ENCODE results near the gene RNF123. TPM values are rescaled to one million over a fixed set of nuclear protein-coding genes. Genes with fewer than 3 reads are reported as not detected.
"Not testable (repeated sequence)": the region's sequence is repeated elsewhere in the genome, so short reads cannot be mapped to it uniquely, and the experiment has no call there.

Gene RNF123
- total and polyA plus RNA-seq, 2 donors (not counting 1 experiment from before 2014, with no cell fraction given): 51.8 to 69.0 TPM

- H3K4me1 Mint-ChIP-seq: peaks cover 38% of the 10 kb centered on the region
- DNase-seq; H3K4me3 ChIP-seq (ENCODE audit: control extremely low read depth in 1 of 5, extremely low read depth in 1 of 5, insufficient read depth in 1 of 5, low read depth in 2 of 5, low read length in 4 of 5); ATAC-seq (ENCODE audit: low read depth); H4K20me1 ChIP-seq (ENCODE audit: control insufficient read depth, insufficient read depth, low read length, poor library complexity, severe bottlenecking); H3K9me3 ChIP-seq (ENCODE audit: control extremely low read depth in 1 of 3, control insufficient read depth in 2 of 3, insufficient read depth in 1 of 3, low read length in 2 of 3); H3K27ac ChIP-seq (ENCODE audit: low read length in 2 of 2); H2AFZ ChIP-seq (ENCODE audit: insufficient read depth, low read depth, low read length, poor library complexity, severe bottlenecking); H3K27me3 Mint-ChIP-seq; H3K9me3 Mint-ChIP-seq (ENCODE audit: insufficient read depth); CTCF ChIA-PET; H3K9ac ChIP-seq (ENCODE audit: low read length); H3K4me2 ChIP-seq (replicated peaks; ENCODE audit: low read depth, low read length, poor library complexity, severe bottlenecking); intact Hi-C loops (cut with micrococcal nuclease); H3K27ac Mint-ChIP-seq; POLR2A ChIA-PET: not testable (repeated sequence)
- Histone ChIP-seq H3K27me3 (replicated peaks in 1 of 4; ENCODE audit: control extremely low read depth in 1 of 4, control insufficient read depth in 3 of 4, insufficient read depth in 4 of 4, low read length in 3 of 4) (peaks cover 0 to 13% (median 0%) of the 10 kb centered on the region in 4 experiments), H3K79me2 (ENCODE audit: control insufficient read depth, insufficient read depth, low read length) (peaks cover 21% of the 10 kb centered on the region), H3K4me1 (ENCODE audit: control insufficient read depth in 2 of 2, insufficient read depth in 2 of 2, low read length in 2 of 2) (peaks cover 16 to 38% of the 10 kb centered on the region in 2 donors), H3K36me3 (replicated peaks in 1 of 2; ENCODE audit: control extremely low read depth in 1 of 2, control insufficient read depth in 1 of 2, extremely low read depth in 1 of 2, insufficient read depth in 2 of 2, low read length in 1 of 2) (peaks cover 0 to 10% of the 10 kb centered on the region in 2 experiments)
- 97% methylated on average over 11 of the region's 12 CpGs for WGBS (ENCODE audit: insufficient coverage)
- H3K4me3 Mint-ChIP-seq: peak overlapping the region; percentile 97
Measured at GRCh38 chr3:49687424-49687795, 1.9 kb upstream of the RNF123 start.

- Histone ChIP-seq H2AFZ (ENCODE audit: insufficient read depth, low read depth, low read length, poor library complexity, severe bottlenecking) (peak overlapping the region; percentile 82), H3K4me2 (replicated peaks; ENCODE audit: low read depth, low read length, poor library complexity, severe bottlenecking) (peak overlapping the region; percentile 83), H3K4me3 (ENCODE audit: control extremely low read depth in 1 of 5, extremely low read depth in 1 of 5, insufficient read depth in 1 of 5, low read depth in 2 of 5, low read length in 4 of 5) (peak overlapping the region in 4 of 5 experiments; percentile 88 to 99 (median 93)), H3K9ac (ENCODE audit: low read length) (peak overlapping the region; percentile 97), H3K4me1 (ENCODE audit: control insufficient read depth in 2 of 2, insufficient read depth in 2 of 2, low read length in 2 of 2) (peaks cover 16 to 38% of the 10 kb centered on the region in 2 donors), H3K27ac (ENCODE audit: low read length in 2 of 2) (peak overlapping the region; percentile 54 to 78), H3K27me3 (replicated peaks in 1 of 4; ENCODE audit: control extremely low read depth in 1 of 4, control insufficient read depth in 3 of 4, insufficient read depth in 4 of 4, low read length in 3 of 4) (peaks cover 0 to 13% (median 0%) of the 10 kb centered on the region in 4 experiments), H3K79me2 (ENCODE audit: control insufficient read depth, insufficient read depth, low read length) (peaks cover 23% of the 10 kb centered on the region)
- POLR2A ChIA-PET: interaction anchor here (0.9 kb wide), 1 partner anchor 258 kb away, joined by 6 read pairs; no protein-coding TSS in a partner anchor
- H3K9me3 Mint-ChIP-seq (ENCODE audit: insufficient read depth); H4K20me1 ChIP-seq (ENCODE audit: control insufficient read depth, insufficient read depth, low read length, poor library complexity, severe bottlenecking); CTCF ChIA-PET; ATAC-seq (ENCODE audit: low read depth); H3K9me3 ChIP-seq (ENCODE audit: control extremely low read depth in 1 of 3, control insufficient read depth in 2 of 3, insufficient read depth in 1 of 3, low read length in 2 of 3); H3K36me3 ChIP-seq (replicated peaks in 1 of 2; ENCODE audit: control extremely low read depth in 1 of 2, control insufficient read depth in 1 of 2, extremely low read depth in 1 of 2, insufficient read depth in 2 of 2, low read length in 1 of 2); H3K27me3 Mint-ChIP-seq: not testable (repeated sequence)
- 92% methylated on average over 2 of the region's 7 CpGs for WGBS (ENCODE audit: insufficient coverage)
- peak; percentile 47 for DNase-seq
- Mint-ChIP-seq H3K27ac (peak overlapping the region; percentile 95), H3K4me3 (peak overlapping the region; percentile 97), H3K4me1 (peaks cover 40% of the 10 kb centered on the region)
- intact Hi-C loops (cut with micrococcal nuclease): loop anchor here (1.0 kb wide), 1 partner anchor 14 kb away; the partner anchor contains the start of gene APEH
Measured at GRCh38 chr3:49688338-49689045, 865 bp upstream of the RNF123 start.

GRCh38 chr3:49689908-49690624 is 709 bp downstream of the RNF123 start:
- Histone ChIP-seq H2AFZ (ENCODE audit: insufficient read depth, low read depth, low read length, poor library complexity, severe bottlenecking) (peak overlapping the region; percentile 82), H3K27me3 (replicated peaks in 1 of 4; ENCODE audit: control extremely low read depth in 1 of 4, control insufficient read depth in 3 of 4, insufficient read depth in 4 of 4, low read length in 3 of 4) (peaks cover 0 to 13% (median 0%) of the 10 kb centered on the region in 4 experiments), H3K4me3 (ENCODE audit: control extremely low read depth in 1 of 5, extremely low read depth in 1 of 5, insufficient read depth in 1 of 5, low read depth in 2 of 5, low read length in 4 of 5) (peak overlapping the region; percentile 44 to 99 (median 92)), H3K27ac (ENCODE audit: low read length in 2 of 2) (peak overlapping the region; percentile 34 to 78), H3K4me1 (ENCODE audit: control insufficient read depth in 2 of 2, insufficient read depth in 2 of 2, low read length in 2 of 2) (peaks cover 16 to 38% of the 10 kb centered on the region in 2 donors), H3K4me2 (replicated peaks; ENCODE audit: low read depth, low read length, poor library complexity, severe bottlenecking) (peak overlapping the region; percentile 83), H3K9ac (ENCODE audit: low read length) (peak overlapping the region; percentile 97), H3K79me2 (ENCODE audit: control insufficient read depth, insufficient read depth, low read length) (peaks cover 28% of the 10 kb centered on the region)
- H3K9me3 ChIP-seq (ENCODE audit: control extremely low read depth in 1 of 3, control insufficient read depth in 2 of 3, insufficient read depth in 1 of 3, low read length in 2 of 3); ATAC-seq (ENCODE audit: low read depth); CTCF ChIA-PET; H4K20me1 ChIP-seq (ENCODE audit: control insufficient read depth, insufficient read depth, low read length, poor library complexity, severe bottlenecking); H3K9me3 Mint-ChIP-seq (ENCODE audit: insufficient read depth); H3K36me3 ChIP-seq (replicated peaks in 1 of 2; ENCODE audit: control extremely low read depth in 1 of 2, control insufficient read depth in 1 of 2, extremely low read depth in 1 of 2, insufficient read depth in 2 of 2, low read length in 1 of 2); DNase-seq; H3K27me3 Mint-ChIP-seq: not testable (repeated sequence)
- POLR2A ChIA-PET: interaction anchor here (0.6 to 0.7 kb wide), 3 partner anchors 17 to 1249 kb away, joined by 3 to 5 read pairs (median 3); partner anchors contain the start of gene MON1A
- intact Hi-C loops (cut with micrococcal nuclease): loop anchor here (1.0 kb wide), 1 partner anchor 16 kb away; the partner anchor contains the start of gene APEH
- WGBS (ENCODE audit: insufficient coverage): 12% methylated on average over 15 of the region's 16 CpGs
- peak overlapping the region; percentile 95 for H3K27ac Mint-ChIP-seq
- H3K4me1 Mint-ChIP-seq: peaks cover 43% of the 10 kb centered on the region
- H3K4me3 Mint-ChIP-seq: peak overlapping the region; percentile 97
